ENCODE results near the gene YIPF4.
"Not testable (repeated sequence)": the region's sequence is repeated elsewhere in the genome, so short reads cannot be mapped to it uniquely, and the experiment has no call there.

The YIPF4 gene

DNA sequence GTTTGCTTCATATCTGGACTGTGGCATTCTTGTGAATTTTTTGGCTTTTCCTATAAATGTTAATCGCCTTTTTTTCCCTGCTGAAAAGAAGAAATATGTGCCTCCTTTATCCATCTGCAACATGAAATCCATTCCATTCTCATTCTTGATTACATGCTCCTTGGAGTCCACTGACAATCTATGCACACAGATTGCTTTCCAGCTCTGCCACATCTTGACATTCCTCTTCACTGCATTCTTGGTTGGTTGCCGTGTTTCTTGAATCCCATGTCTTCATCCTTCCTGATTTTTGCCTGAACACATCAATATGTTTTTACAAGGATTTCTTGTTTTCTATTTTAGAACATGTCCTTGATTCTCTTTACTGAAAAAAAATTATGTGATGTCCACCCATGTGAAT, 52.4 kb downstream of the YIPF4 start:
- no peak overlapping the region for H3K4me3 Mint-ChIP-seq
- no peak overlapping the region for H3K27ac Mint-ChIP-seq
- H3K9me3 Mint-ChIP-seq, result no peaks in the 10 kb centered on the region
- no peaks in the 10 kb centered on the region for H3K27me3 Mint-ChIP-seq
- no peaks in the 10 kb centered on the region for H3K4me1 Mint-ChIP-seq
- H3K36me3 Mint-ChIP-seq, result peaks cover 15% of the 10 kb centered on the region

DNA sequence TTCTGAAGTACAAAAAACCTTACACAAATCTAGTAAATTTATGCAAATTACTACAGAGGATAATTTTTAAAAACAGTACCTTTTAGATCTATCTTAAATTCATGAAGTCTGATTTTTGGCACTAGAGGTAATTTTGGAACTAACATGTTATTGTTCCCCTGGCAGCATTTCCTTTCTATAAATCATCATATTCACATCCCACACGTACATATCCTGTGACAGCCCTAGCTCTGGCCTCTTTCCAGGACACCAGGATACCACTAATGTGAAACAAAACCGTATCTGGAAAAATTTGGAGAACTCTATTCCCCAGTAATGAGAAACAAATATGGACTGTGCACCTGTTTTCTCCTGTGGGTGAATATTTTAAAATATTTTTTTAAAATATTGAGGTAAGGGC, 65.1 kb downstream of the YIPF4 start:
- peaks cover 2% of the 10 kb centered on the region for H3K36me3 Mint-ChIP-seq
- no peak overlapping the region for H3K4me3 Mint-ChIP-seq
- H3K27me3 Mint-ChIP-seq, result no peaks in the 10 kb centered on the region
- no peaks in the 10 kb centered on the region for H3K4me1 Mint-ChIP-seq
- H3K9me3 Mint-ChIP-seq, result no peaks in the 10 kb centered on the region
- H3K27ac Mint-ChIP-seq, result no peak overlapping the region

DNA sequence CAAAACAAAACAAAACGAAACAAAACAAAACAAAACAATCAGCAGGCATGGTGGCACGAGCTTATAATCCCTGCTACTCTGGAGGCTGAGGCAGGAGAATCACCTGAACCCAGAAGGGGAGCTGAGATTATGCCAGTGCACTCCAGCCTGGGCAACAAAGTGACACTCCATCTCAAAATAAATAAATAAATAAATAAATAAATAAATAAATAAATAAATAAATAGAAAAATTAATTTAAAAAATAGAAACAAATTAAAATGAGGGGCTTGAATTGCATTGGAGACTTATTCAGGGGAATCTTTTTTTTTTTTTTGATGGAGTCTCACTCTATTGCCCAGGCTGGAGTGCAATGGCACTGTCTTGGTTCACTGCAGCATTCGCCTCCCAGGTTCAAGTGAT, 73.1 kb downstream of the YIPF4 start:
- not testable (repeated sequence) for H3K27me3 Mint-ChIP-seq, H3K27ac Mint-ChIP-seq, H3K36me3 Mint-ChIP-seq, H3K4me3 Mint-ChIP-seq, H3K9me3 Mint-ChIP-seq, H3K4me1 Mint-ChIP-seq

DNA sequence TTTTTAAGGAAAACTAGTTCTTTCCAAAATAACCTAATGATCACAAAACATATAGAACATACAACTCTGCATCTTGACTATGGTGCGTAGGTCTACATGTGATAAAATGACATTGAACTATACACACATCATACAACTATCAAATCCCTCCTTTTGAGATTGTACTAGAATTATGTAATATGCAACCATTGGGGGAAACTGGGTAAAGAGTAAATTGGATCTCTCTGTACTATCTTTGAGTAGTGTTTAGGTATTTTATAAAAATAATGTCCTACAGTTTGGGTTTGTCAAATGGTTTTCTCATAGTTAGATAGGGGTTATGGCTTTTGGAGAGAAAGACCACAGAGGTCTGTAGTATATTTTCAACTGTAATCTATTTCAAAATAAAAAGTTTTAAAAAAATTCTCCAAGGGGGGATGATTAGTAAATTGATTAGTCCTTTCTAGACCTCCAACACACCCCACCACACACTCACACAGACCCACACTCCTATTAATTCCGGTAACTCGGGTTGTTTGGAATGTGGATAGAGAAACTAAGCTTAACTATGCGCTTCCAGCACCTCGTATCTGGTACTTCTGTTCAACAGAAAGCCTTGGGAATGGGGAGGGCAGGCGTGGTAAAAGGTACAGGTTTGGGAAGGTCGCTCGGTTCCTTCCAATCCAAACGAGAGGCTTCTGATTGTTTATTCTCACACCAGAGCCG, 78.4 kb downstream of the YIPF4 start:
- Mint-ChIP-seq H3K4me1 (peaks cover 32% of the 10 kb centered on the region), H3K9me3 (no peaks in the 10 kb centered on the region), H3K27me3 (no peaks in the 10 kb centered on the region), H3K4me3 (peak overlapping the region; percentile 85), H3K36me3 (peaks cover 5% of the 10 kb centered on the region), H3K27ac (peak overlapping the region; percentile 93)

DNA sequence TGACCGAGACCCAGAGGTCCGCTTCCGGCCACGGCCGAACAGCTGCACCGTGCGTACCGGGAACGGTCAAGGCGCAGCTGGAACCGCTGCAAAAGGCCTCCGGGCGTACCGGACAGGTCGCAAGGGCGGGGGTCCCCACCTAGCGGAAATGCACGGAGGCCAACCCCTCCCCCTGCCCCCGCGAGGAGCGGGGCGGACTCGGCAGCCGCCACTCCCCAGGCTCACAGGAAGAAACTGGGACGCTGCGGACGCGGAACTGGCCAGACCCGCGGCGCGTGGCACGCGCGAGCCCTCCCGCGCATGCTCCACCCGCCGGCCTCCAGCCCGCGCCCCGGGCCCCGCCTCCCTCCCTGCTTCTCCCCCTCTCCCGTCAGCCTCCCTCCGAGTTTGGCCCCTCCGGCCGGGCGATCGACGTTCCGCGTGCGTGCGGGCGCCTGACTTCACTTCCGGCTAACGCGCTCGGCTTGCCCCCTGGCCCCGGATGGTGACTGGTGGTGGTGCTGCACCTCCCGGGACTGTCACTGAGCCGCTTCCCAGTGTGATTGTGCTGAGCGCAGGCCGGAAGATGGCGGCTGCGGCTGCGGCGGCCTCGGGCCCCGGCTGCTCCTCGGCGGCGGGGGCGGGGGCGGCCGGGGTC, 79.1 kb downstream of the YIPF4 start, which contains the start of gene BIRC6:
TSS of gene BIRC6 (plus strand) at position 343 of the 637 bp plus-strand sequence. CDS start at position 482, 139 bp downstream.
- H3K4me1 Mint-ChIP-seq, result peaks cover 38% of the 10 kb centered on the region
- H3K27ac Mint-ChIP-seq, result peak within 1 kb of the TSS; percentile 99
- no peaks in the 10 kb centered on the region for H3K27me3 Mint-ChIP-seq
- H3K4me3 Mint-ChIP-seq, result peak within 1 kb of the TSS; percentile 95
- H3K36me3 Mint-ChIP-seq, result peaks cover 11% of the 10 kb centered on the region
- H3K9me3 Mint-ChIP-seq, result no peaks in the 10 kb centered on the region

DNA sequence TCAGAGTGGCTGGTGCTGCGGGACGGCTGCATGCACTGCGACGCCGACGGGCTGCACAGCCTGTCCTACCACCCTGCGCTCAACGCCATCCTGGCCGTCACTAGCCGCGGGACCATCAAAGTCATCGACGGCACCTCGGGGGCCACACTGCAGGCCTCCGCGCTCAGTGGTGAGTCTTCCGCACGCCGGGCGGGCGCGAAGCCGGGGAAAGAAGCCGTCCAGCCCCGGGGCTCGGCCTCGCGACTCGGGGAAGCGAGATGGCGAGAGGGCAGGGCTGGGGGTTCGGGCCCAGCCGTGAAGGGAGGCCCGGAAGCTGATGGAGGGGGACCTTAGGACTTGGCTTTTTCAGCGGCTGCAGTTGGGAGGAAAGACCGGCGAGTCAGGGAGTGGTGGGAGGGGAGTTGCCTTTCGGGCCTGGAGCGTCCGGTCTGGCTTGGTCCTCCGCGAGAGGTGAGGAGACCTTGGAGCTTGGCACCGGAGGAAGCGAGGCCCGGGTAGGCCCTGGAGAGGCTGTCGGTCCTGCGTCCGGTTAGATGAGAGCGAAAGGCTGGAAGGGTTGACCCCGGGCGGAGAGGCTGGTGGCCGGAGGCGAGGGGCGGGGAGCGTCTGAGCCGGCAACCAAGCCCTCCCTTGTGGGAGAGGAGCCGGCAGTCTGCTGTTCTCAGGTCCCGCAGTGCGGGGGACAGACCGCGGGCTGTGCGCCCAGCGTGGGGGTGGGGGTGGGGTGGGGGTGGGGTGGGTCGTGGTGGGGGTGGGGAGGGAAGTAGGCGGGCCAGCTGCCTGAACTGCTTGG, 79.8 kb downstream of the YIPF4 start:
- Mint-ChIP-seq H3K27me3 (no peaks in the 10 kb centered on the region), H3K4me1 (peaks cover 45% of the 10 kb centered on the region), H3K36me3 (peaks cover 11% of the 10 kb centered on the region), H3K27ac (peak overlapping the region; percentile 99), H3K4me3 (peak overlapping the region; percentile 95), H3K9me3 (no peaks in the 10 kb centered on the region)

DNA sequence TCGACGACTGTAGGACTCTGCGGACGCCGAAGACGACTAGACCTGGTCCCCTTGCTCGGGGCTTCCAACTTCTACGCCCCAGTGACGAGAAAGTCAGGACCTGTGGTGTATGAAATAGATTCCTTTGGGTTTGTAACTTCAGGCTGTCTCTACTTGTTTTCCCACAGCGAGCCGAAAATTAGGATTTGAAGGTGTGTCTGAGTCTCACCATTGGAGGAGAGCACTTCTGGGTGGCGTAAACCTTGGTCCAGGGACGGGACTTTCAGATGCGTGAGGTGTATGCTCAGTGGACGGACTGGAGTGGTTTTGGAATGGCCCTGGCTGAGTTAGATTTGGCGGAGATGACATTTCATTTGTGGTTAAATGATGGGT, 80.4 kb downstream of the YIPF4 start:
- H3K36me3 Mint-ChIP-seq, result peaks cover 11% of the 10 kb centered on the region
- peak overlapping the region; percentile 95 for H3K4me3 Mint-ChIP-seq
- peak overlapping the region; percentile 66 for H3K27ac Mint-ChIP-seq
- no peaks in the 10 kb centered on the region for H3K9me3 Mint-ChIP-seq
- H3K4me1 Mint-ChIP-seq, result peaks cover 50% of the 10 kb centered on the region
- no peaks in the 10 kb centered on the region for H3K27me3 Mint-ChIP-seq

DNA sequence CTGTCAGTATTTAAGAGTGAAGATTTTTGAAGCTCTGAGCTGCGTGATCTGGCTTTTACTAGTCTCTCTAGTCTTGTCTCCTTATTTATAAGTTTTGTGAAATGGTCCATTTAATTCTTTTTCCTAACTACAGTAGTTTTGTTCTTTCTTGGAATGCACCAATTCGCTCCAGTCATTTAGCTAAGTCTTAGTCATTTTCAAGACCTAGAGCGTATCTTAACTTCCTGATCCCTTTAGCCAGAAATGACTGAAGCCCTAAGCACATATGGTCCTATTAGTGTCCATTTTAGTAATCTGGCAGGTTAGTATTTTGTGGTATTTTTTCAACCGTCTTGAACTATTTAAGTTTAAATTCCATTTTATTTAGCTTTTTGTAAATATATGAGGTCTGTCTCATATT, 82.7 kb downstream of the YIPF4 start:
- no peaks in the 10 kb centered on the region for H3K27me3 Mint-ChIP-seq
- H3K36me3 Mint-ChIP-seq, result peaks cover 11% of the 10 kb centered on the region
- peaks cover 70% of the 10 kb centered on the region for H3K4me1 Mint-ChIP-seq
- peak overlapping the region; percentile 19 for H3K4me3 Mint-ChIP-seq
- H3K9me3 Mint-ChIP-seq, result no peaks in the 10 kb centered on the region
- no peak overlapping the region for H3K27ac Mint-ChIP-seq

DNA sequence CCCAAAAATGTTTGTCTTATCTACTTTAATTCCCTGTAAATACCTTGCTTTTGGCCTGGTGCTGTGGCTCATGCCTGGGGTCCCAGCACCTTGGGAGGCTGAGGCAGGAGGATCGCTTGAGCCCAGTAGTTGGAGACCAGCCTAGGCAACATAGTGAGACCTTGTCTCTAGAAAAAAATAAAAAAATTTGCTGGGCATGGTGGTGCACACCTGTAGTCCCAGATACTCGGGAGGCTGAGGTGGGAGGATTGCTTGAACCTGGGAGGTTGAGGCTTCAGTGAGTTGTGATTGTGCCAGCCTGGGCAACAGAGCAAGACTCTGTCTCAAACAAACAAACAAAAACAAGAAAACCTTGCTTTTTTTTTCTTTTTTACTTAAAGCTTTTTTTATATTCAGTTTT, 85.3 kb downstream of the YIPF4 start:
- H3K9me3 Mint-ChIP-seq, H3K4me3 Mint-ChIP-seq, H3K27ac Mint-ChIP-seq, H3K27me3 Mint-ChIP-seq: not testable (repeated sequence)
- Mint-ChIP-seq H3K36me3 (peaks cover 14% of the 10 kb centered on the region), H3K4me1 (peaks cover 87% of the 10 kb centered on the region)

DNA sequence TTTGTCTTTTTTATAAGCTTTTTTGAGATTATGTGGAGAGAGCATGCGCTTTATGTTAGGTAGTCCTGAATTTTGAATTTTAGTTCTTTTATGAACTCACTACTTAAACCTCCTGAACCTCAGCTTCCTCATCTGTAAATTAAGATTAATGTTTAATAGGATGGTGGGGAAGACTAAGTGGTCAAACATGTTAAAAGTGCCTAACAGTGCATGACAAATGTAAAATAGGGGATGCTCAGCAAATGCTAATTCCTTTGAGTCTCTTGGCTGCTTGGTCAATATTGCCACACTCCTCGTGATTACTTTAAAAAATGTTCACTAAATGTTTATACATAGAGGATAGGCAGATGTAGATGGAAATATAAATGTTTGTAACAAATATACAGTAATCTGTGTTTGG, 85.9 kb downstream of the YIPF4 start:
- Mint-ChIP-seq H3K36me3 (peaks cover 9% of the 10 kb centered on the region), H3K4me3 (peak overlapping the region; percentile 9), H3K27me3 (no peaks in the 10 kb centered on the region), H3K27ac (no peak overlapping the region), H3K9me3 (no peaks in the 10 kb centered on the region), H3K4me1 (peaks cover 85% of the 10 kb centered on the region)

DNA sequence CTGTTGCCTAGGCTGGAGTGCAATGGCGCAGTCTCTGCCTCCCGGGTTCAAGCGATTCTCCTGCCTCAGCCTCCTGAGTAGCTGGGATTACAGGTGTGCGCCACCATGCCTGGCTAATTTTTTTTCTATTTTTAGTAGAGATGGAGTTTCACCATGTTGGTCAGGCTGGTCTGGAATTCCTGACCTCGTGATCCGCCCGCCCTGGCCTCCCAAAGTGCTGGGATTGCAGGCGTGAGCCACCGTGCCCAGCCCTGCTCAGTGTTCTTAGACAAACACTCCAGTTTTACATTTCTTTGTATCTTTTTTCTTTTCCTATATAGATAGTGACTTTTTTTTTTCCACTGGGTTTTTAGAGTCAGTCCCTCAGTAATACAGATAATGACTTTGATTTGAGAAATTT, 86.6 kb downstream of the YIPF4 start:
- H3K27me3 Mint-ChIP-seq, H3K9me3 Mint-ChIP-seq, H3K36me3 Mint-ChIP-seq: not testable (repeated sequence)
- Mint-ChIP-seq H3K27ac (peak overlapping the region; percentile 21), H3K4me3 (peak overlapping the region; percentile 58), H3K4me1 (peaks cover 85% of the 10 kb centered on the region)

DNA sequence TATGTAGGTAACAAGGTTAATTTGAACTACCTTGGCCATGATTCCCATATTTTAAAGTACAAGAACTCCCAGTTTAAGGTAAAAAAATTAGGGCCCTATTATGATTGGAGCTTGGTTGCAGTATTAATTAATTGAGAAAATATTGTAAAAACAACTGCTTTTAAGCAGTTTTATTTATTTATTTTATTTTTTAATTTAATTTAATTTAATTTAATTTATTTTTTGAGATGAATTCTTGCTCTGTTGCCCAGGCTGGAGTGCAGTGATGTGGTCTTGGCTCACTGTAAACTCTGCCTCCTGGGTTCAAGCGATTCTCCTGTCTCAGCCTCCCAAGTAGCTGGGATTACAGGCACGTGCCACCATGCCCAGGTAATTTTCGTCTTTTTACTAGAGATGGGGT, 88.0 kb downstream of the YIPF4 start:
- not testable (repeated sequence) for H3K27me3 Mint-ChIP-seq, H3K27ac Mint-ChIP-seq

More for the DNA sequence above, 88.0 kb downstream of the YIPF4 start:
- H3K9me3 Mint-ChIP-seq, H3K36me3 Mint-ChIP-seq, H3K4me3 Mint-ChIP-seq: not testable (repeated sequence)
- peaks cover 80% of the 10 kb centered on the region for H3K4me1 Mint-ChIP-seq

Measured in activated naive CD4-positive, alpha-beta T cell treated with anti-CD3 and anti-CD28 coated beads, Interleukin-2, amount 50 U/mL, for 24 hours (primary cell).